Activated CD4-positive, alpha-beta T cell treated with anti-CD3 and anti-CD28 coated beads, Interleukin-2, amount 50 U/mL, for 24 hours (primary cell): Measurements from ENCODE around the gene SLC2A9.
"Not testable (repeated sequence)": the region's sequence is repeated elsewhere in the genome, so short reads cannot be mapped to it uniquely, and the experiment has no call there.

Source experiments
- DNase-seq, 2 donors: peaks; one replicate each; pipeline ENCODE4 v3.0.0-alpha.2; 2020; ENCODE audit warnings: low read depth in 1 of 2, low spot score in 1 of 2

Gene SLC2A9

DNA sequence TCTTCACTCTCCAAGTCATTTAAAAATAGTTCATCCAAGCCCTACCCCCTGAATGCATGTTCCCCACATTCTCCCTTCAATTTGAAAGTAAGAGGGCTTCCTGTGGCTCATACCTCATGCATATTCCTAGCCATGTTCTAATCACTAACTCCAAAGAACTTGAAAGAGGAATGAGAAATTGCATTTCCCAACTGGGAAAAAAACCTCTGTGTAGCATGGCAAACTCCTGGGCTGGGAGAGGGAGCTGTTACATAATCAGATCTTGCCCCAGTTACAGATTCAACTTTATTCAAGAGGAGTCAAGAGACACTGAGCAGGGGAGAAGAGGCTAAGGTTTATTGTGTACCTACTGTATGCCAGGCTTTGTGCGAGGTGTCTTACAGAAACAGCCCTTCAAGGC lies 90.2 kb downstream of the SLC2A9 start:
- no peak for DNase-seq

DNA sequence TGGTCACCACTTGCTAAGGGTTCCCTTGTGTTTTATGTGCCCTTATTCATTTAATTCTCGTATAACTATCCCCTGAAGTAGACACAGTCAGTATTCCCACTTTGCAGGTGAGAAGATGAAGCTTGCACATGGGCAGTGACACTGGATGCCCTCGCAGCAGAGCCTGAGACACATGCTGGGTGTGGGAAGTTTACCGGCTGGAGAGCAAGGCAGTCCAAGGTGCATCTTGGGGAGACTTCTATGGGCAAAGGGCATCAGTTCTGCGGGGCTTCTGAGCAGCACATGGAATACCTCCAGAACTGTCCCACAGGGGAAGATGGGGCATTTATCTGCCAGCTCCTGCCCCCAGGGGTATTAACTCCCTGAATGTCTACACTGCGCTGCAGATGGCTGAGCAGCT lies 92.2 kb downstream of the SLC2A9 start:
- no peak for DNase-seq

DNA sequence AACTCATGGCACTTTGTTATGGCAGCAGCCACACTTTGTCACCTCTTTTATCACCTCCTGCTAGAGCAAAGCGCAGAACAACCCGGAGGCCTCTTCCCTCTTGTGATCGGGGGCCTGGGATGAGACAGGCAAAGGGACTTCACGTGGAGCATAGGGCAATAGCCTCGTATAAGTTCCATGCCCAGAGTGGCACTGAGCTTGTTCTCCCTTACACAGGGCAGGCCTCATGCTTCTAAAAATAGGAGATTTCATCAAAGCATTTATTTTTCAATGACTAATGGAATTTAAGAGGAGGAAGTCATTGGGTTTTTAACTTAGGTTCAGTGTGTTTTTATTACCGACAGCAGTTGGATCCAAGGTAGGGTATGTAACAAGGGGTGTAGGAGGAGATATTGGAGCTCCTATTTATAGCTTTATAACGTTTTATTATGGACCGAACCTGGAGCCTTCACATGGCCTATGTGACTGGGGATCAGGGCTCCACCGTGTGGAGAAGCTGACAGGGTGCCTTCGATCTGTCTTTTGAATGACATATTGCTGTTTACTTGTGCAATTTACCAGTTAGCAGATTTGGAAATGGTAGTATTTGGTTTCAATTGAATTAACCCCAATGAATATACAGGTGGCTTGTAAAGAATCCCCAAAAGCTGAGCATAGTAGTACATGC lies 93.8 kb downstream of the SLC2A9 start:
- no peak for DNase-seq

DNA sequence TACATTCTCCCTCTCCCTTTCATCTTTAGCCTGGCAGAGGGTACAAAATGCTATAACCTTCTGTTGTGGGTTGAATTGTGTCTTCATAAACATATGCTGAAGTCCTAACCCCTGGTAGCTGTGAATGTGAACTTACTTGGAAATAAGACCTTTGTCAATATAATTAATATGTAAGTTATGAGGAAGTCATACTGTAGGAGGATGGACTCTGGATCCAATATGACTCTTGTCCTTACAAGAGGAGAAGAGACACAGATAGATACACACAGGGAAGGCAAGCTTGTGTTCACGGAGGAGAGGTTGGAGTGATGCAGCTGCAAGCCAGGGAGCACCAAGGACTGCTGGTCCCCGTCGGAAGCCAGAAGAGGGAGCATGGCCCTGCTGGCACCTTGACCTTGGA lies 94.7 kb downstream of the SLC2A9 start:
- DNase-seq, result no peak

DNA sequence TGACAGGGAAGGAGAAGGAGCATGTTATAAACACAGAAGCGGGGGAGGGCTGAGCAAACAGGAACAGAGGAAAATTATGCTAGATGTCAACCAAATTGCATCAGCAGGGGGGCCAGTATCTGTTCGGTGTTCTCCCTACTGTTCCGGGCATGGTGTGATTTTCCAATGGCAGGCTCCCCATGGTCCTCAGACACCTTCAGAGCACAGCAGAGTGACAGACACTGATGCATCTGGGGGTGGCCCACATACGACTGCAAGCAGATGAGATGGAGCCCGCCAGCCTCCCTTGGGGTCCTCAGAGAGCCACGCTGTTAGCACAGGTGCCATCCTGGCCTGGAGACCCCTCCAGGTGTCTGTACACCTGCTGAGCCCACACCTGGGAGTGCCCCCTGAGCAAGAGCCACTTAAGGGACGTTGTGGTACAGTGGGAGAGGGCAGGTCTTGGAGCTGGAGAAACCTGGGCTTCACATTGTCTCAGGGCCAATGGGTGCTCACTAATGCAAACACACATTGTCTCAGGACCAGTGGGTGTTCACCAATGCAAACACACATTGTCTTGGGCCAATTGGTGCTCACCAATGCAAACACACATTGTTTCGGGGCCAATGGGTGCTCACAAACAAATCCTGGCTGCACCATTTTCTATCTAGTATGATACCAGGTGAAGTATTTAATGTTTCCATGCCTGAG lies 95.4 kb downstream of the SLC2A9 start:
- DNase-seq, result no peak

DNA sequence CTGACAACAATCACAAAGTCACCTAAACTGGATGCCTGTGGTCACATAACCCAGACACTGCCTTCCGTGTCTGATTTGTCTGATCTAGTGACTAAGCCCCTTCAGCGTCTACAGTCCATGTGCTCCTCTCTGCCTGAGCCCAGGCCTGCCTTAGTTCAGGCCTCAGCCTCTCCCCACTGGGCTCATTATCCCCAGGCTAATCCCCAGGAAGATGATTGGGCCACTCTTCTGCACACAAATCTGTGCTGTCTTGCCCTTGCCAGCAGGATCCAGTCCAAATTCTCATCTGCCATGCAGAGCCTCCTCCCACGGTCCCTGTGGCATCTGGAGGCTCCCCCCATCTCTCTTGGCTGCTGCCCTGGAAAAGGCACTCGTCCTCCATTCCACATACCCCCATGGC lies 96.5 kb downstream of the SLC2A9 start:
- DNase-seq, result no peak

DNA sequence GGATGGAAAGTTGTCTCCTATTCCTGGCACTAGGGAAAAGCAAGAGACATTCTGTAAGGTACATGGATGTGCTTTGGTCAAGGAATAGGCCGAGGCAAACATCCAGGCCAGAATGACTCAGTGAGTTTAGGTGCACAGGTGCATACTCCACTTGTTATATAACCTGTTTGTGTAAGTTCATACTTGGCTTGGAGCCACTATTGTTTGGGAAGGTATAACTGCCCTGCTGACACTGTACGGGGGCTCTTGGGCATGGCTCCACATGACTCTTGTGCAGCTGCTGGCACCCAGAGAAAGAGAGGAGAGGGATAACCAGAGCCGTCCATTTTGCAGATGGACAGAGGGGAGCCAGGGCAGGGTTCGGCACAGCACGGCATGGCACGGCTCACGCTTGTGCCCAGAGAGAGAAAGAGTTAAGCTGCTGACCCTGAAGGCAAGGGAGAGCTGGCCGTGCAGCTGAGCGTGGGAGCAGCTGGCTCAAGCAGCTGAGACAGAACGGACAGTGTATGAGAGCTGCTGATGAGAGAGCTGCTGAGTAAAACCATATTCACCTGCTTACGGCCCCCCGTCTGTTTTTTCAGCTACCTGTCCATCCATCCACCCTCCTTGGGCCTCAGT lies 98.0 kb downstream of the SLC2A9 start:
- DNase-seq, result no peak

DNA sequence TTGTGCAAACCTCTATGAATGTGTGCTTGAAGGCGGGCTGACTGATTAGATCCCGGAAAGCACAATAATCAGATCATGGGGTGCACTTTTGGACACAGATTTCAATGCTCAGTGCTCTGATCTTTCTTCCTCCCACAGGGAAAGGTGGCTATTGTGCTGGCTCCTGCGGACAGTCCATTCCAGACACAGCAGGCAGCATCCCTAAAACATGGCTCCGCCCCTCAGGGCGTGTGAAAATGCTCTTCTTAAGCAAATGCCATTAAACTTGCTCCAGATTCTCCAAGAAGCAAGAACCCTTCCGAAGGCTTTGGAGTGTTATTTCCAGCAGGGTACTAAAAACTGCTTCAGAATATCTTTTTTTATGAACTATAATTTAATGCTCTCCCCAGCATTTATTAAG lies 100.0 kb downstream of the SLC2A9 start:
- DNase-seq, result no peak

DNA sequence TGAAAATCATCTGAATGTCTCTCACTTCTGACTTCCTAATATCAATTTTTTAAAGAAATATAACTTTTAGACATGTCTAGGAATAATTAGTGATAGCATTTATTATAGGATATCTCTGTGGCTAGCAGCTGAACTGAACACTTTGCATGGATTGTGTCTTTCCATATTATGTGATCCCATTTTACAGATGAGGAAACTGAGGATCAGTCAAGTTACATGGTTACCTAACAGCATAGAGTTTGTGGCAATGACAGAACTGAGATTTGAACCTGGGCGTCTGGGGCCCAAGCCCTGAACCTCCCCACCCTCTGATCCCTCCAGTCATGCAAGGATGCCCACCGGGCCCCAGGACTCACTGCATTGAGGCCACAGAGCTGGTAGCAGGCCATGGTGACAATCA lies 101.3 kb downstream of the SLC2A9 start:
- DNase-seq, result no peak

DNA sequence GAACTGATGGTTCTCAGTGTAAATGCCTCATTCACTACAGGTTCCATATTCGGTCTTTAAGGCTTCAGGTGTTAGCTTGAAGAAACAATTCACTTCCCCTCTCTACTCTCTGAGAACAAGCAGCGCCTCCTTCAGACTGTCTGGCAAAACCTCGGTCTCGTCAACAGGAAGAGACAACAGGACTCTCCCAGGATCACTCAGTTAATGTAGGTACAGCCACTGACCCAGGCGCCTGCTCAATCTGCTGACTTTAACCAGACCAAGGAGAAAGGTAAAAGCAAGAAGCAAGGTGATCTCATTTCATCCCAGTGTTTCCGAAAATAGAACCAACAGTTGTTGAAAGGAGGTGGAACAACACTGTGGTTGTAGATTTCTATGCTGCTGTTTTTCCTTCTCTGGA lies 102.2 kb downstream of the SLC2A9 start:
- no peak for DNase-seq

DNA sequence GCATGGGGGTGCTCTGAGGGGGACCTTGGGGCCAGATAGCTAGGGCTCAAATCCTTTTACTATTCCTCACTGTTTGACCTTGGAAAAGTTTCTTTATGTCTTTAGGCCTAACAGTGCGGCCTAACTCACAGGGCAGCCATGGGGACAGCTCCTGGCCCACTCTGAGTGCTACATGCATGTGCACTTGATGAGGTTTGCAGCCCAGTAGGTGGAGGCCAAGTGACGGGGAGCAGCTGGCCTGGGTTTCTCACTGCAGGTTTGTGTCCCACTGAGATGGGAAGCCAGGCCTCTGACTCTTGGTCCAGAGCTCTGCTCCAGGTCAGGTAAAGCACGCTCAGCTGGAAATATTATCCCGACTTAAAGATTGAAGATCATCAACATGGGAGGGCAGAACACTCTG lies 102.8 kb downstream of the SLC2A9 start:
- no peak for DNase-seq

DNA sequence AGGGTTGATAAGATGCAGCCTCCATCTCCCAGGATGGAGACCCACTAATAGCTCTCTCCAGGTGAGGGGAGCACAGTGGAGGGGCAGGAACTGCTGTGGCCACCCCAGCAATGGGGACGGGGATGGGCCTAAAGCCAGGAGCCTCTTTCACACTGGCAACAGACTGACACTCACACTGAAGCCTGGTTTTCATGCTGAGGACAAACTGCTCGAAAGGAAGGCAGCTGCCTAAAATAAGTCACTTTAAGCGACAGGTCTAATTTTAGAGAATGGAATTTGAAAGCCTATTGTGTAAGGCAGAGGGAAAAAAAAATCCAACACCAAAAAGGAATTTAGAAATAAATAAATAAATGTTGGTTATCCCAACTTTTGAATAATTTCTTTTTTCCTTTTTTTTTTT lies 104.4 kb downstream of the SLC2A9 start:
- DNase-seq, result no peak

DNA sequence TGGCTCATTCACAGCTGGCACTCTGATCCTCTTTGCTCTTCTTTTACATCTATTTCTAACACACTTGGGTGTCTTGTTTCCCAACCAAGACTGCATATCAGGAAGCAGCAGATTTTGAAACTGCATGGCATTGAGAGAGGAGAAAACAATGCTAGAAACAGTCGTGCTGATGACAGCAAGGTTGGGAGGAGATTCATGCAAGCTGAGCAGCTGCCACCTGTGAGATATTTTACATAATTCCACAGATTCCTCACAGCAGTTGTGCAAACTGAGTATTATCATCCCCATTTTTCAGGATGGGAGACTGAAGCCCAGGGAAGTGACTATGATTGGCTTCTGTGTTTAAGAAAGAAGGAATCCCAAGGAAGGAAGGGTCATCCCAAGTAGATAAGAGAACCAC lies 105.0 kb downstream of the SLC2A9 start:
- DNase-seq, result no peak

DNA sequence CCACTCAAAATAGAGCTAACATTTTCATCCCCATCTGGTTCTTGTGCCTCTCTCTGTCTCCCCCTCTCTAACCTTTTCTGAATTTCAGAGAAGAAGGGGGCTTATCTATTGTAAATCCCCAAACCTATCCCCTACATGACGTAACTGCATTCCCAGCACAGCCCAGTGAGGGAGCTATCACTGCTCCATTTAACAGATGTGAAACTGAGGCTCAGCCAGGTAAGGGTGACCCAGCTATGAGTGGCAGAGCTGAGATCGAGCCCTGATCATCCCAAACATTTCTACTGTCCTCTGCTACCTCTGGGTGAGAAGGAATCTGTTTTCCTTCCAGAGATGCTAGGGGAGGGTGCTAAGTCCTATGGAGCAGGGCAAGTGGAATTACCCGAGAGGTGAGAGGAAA lies 107.5 kb downstream of the SLC2A9 start:
- no peak for DNase-seq

DNA sequence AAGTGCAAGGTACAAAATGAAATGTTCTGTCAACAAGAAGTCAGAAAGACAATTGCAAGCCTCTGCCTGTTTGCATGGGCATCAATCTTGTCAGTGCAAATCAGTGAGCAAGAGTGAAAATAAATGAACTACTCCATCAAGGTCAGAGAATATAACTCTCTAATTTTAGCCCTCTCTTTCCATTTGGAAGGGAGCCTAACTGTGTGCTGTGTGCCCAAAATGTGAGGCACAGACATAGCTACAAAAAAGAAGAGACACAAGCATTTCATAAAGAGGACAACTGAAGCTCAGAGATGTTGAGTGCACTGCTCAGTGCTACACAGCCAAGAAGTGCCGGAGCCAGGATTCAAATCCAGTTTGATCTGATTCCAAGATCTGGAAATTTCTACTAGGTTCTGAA lies 114.3 kb downstream of the SLC2A9 start:
- DNase-seq, result no peak

DNA sequence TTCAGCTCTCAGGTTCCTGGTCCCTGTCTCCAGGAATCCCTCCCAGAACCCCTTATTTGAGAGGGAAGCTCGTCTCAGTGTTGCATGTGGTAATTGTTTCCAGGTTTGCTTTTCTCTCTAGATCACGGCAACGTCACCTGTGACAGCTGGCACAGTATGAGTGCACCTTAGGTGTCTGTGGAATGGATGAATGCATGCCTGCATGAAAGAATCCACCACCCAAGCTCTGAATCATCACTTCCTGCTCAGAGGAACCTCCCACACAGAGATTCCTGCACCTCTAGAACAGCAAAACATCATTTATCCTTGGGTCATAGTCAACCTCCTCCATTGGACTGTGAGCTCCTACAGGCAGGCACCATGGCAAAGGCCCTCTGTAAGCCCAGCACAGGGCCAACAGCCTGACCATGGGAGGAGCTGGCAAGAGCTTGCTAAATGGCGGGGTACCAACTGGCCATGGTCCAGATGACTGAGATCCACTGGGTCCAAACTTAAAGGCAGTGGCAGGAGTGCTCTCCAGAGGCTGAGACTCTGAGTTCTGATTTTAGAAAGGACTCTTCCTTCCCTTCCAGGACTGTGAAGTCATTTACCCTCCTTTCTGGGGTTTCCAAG lies 116.2 kb downstream of the SLC2A9 start:
- DNase-seq, result no peak

DNA sequence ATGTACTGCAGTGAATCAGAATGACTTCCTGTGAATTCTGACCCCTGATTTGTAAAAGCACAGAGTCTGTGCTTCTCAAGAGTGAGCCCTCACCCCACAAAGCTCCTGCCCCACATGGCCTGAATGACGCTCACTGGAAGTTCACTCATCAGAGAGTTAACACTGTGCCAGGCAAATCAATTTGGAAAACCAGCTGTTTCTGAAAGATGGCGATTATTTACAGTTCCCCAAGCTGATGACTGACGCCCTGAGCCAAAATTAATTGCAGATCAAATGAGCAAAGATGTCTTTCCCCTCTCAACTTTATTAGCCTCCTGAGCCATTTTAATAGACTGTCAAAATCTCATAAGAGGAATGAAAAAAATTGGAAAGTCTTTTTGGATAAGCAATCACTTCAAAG lies 118.0 kb downstream of the SLC2A9 start:
- no peak for DNase-seq

DNA sequence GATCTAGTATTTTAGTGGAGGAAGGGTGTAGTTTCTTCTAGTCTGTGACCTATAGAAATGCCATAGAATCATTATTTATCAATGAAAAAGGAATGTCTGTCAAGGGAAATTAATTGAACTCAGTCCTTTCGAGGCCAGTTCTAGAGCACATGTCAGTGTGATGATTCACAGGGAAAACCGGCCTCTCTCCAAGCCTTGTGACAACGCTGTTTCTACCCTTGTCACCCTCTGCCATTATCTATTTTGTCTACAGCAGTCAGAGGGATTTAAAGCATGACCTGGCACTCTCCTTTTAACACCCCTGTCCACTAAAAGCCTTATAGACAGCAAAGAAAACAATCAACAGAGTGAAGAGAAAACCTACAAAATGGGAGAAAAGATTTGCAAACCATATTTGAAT lies 120.0 kb downstream of the SLC2A9 start:
- DNase-seq, result no peak

DNA sequence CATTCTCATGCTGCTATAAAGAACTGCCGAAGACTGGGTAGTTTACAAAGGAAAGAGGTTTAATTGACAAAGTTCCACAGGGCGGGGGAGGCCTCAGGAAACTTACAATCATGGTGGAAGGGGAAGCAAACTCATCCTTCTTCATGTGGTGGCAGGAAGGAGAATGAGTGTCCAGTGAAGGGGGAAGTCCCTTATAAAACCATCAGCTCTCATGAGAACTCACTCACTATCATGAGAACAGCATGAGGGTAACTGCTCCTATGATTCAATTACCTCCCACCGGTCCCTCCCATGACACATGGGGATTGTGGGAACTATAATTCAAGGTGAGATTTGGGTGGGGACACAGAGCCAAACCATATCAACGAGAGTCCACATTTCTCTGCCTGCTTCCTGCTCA lies 120.7 kb downstream of the SLC2A9 start:
- DNase-seq, result not testable (repeated sequence)

DNA sequence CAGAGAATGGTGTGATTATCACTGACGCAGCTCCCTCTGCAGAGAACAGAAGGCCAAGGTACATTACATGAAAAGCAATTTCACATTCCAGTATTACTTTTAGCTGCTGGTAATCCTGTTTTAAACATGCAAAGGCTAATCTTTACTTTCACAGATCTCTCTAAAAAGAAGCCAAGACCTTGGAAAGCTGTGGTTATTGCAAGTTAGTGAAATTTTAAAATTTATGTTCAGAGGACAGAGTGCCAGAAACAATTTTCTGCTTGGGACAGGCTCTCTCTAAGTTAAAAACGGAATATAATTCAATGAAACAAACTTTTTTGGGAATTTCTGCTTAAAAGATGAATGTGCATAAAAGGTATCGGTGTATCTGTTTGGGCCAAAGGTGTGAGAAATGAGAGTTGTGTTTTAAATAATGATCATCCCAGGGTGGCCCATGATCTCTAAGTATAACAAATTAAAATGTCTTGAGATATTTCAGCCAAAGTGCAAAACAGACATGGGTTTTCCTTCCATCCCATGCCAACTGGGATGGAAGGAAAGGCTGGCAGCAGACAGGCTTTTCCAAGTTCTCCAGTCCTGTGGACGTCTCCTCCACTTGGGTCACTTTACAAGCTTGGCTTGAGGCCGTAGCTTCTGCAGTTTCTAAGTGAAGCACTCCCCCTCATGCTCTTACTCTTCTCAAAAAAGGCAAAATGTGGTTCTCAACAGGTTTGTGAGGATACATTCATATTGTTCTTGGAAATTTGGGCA lies 121.8 kb downstream of the SLC2A9 start:
- DNase-seq, result no peak

DNA sequence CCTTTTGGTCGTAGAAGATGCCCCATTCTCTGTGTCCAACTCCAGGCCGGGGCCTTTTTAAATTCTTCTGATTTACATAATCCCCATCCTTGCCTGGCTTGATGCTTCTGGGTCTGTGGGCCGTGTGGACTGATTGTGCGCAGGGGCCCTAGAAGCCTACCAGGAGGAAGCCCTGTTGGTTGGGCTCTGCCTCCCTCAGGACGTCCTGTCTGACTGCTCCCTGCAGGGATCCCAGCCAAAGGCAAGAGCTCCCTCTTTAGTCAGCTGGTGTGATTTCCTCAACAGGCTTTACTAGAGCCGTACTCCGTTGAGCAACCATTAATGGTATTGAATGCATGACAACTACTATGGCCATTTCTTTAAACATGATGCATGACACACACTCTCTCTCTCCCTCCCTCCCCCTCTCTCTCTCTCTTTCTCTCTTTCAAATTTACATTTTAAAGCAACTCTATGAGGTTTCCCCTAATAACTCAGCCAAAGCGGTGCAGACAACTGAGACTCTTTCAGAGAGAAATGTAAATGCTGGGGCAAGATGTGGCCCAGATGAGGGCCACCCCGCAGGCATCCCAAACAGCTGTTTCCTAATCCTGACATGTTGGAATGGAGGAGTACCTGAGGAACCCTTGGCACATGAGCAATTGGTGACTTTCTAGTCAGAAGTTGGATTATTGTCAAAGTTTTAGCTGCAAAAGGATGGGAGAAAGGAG lies 122.5 kb downstream of the SLC2A9 start:
- DNase-seq, result no peak
